PC-3 (cell line): ENCODE results near the gene MYO5A.

Source experiments
- CTCF ChIP-seq: fragments of 300-600 bp; sonication (generic); conservative IDR thresholded peaks from 2 replicates; pipeline ENCODE4 v1.5.1; 2017; ENCODE audit warnings: antibody characterized with exemption, low read depth, mild to moderate bottlenecking, low read length
- EZH2 ChIP-seq: fragments of 300-600 bp; sonication (generic); IDR thresholded peaks from one replicate; pipeline ENCODE4 v1.6.1; 2017; ENCODE audit warnings: antibody characterized with exemption, mild to moderate bottlenecking, low read length; ENCODE audit not compliant: unreplicated experiment

- TF ChIP-seq EZH2 (no peak), CTCF (no peak)
These were observed 24.7 kb downstream of the MYO5A start for GRCh38 chr15:52503788-52504496.
